ENCODE results near the gene GAL3ST3. TPM values are rescaled to one million over a fixed set of nuclear protein-coding genes. Genes with fewer than 3 reads are reported as not detected.

The GAL3ST3 gene
- polyA plus RNA-seq, 1 donor (not counting 4 experiments of a cell fraction or from before 2014, with no cell fraction given) = not detected

GRCh38 chr11:66090288-66090687 is 41.3 kb upstream of the GAL3ST3 start:
- Histone ChIP-seq H3K36me3 (ENCODE audit: control insufficient read depth in 2 of 2, extremely low read depth in 1 of 2, insufficient read depth in 2 of 2, low read length in 2 of 2) (no peaks in the 10 kb centered on the region), H3K4me2 (ENCODE audit: control insufficient read depth, extremely low read depth, insufficient read depth, low read depth, low read length) (no peak overlapping the region), H3K9ac (ENCODE audit: control insufficient read depth, extremely low read depth, insufficient read depth, low read length) (no peak overlapping the region), H3K79me2 (ENCODE audit: control insufficient read depth, insufficient read depth, low read length) (peaks cover 42% of the 10 kb centered on the region), H3K9me1 (ENCODE audit: control insufficient read depth, extremely low read depth, insufficient read depth, low read length) (no peaks in the 10 kb centered on the region), H3K4me3 (ENCODE audit: control insufficient read depth in 2 of 3, extremely low read depth in 1 of 3, insufficient read depth in 2 of 3, low read depth in 1 of 3, low read length in 3 of 3) (no peak overlapping the region), H2AFZ (ENCODE audit: control insufficient read depth, low read length) (no peak overlapping the region), H3K4me1 (ENCODE audit: control insufficient read depth, extremely low read depth, insufficient read depth, low read length) (no peaks in the 10 kb centered on the region), H3K27me3 (ENCODE audit: control insufficient read depth, extremely low read depth, insufficient read depth, low read length) (no peaks in the 10 kb centered on the region), H3K9me3 (ENCODE audit: control insufficient read depth, low read depth, low read length) (no peaks in the 10 kb centered on the region), H4K20me1 (ENCODE audit: control insufficient read depth, extremely low read depth, insufficient read depth, low read length) (no peaks in the 10 kb centered on the region), H3K27ac (ENCODE audit: control insufficient read depth, insufficient read depth, low read length) (no peak overlapping the region)
- no peak for TF ChIP-seq EZH2 (IDR thresholded peaks at IDR 0.05; ENCODE audit: low read length)
- no peak for TF ChIP-seq CTCF (optimal IDR thresholded peaks at IDR 0.05 in 1 of 3, IDR thresholded peaks at IDR 0.05 in 1 of 3, conservative IDR thresholded peaks at IDR 0.05 in 1 of 3; ENCODE audit: extremely low read depth in 1 of 3, insufficient read depth in 2 of 3, low read length in 3 of 3)
- DNase-seq (ENCODE audit: low read depth, low spot score) = no peak
- no peak for FAIRE-seq
- dilution Hi-C loops (cut with MboI; ENCODE audit: extremely low pct_ligation_motif_present, low sequenced_read_pairs) = no loop called here

GRCh38 chr11:66089067-66089466 is 40.1 kb upstream of the GAL3ST3 start:
- H2AFZ ChIP-seq (ENCODE audit: control insufficient read depth, low read length) = no peak overlapping the region
- no peaks in the 10 kb centered on the region for H3K4me1 ChIP-seq (ENCODE audit: control insufficient read depth, extremely low read depth, insufficient read depth, low read length)
- no peaks in the 10 kb centered on the region for H4K20me1 ChIP-seq (ENCODE audit: control insufficient read depth, extremely low read depth, insufficient read depth, low read length)
- H3K4me2 ChIP-seq (ENCODE audit: control insufficient read depth, extremely low read depth, insufficient read depth, low read depth, low read length) = no peak overlapping the region
- peaks cover 50% of the 10 kb centered on the region for H3K79me2 ChIP-seq (ENCODE audit: control insufficient read depth, insufficient read depth, low read length)
- no peaks in the 10 kb centered on the region for H3K27me3 ChIP-seq (ENCODE audit: control insufficient read depth, extremely low read depth, insufficient read depth, low read length)
- H3K9ac ChIP-seq (ENCODE audit: control insufficient read depth, extremely low read depth, insufficient read depth, low read length) = no peak overlapping the region
- FAIRE-seq (no peak), DNase-seq (ENCODE audit: low read depth, low spot score) (no peak)
- no peaks in the 10 kb centered on the region for H3K9me1 ChIP-seq (ENCODE audit: control insufficient read depth, extremely low read depth, insufficient read depth, low read length)
- H3K27ac ChIP-seq (ENCODE audit: control insufficient read depth, insufficient read depth, low read length) = no peak overlapping the region
- H3K9me3 ChIP-seq (ENCODE audit: control insufficient read depth, low read depth, low read length) = no peaks in the 10 kb centered on the region
- no peaks in the 10 kb centered on the region for H3K36me3 ChIP-seq (ENCODE audit: control insufficient read depth in 2 of 2, extremely low read depth in 1 of 2, insufficient read depth in 2 of 2, low read length in 2 of 2)
- dilution Hi-C loops (cut with MboI; ENCODE audit: extremely low pct_ligation_motif_present, low sequenced_read_pairs) = no loop called here
- H3K4me3 ChIP-seq (ENCODE audit: control insufficient read depth in 2 of 3, extremely low read depth in 1 of 3, insufficient read depth in 2 of 3, low read depth in 1 of 3, low read length in 3 of 3) = no peak overlapping the region
- TF ChIP-seq CTCF (optimal IDR thresholded peaks at IDR 0.05 in 1 of 3, IDR thresholded peaks at IDR 0.05 in 1 of 3, conservative IDR thresholded peaks at IDR 0.05 in 1 of 3; ENCODE audit: extremely low read depth in 1 of 3, insufficient read depth in 2 of 3, low read length in 3 of 3) (no peak), EZH2 (IDR thresholded peaks at IDR 0.05; ENCODE audit: low read length) (no peak)

Data from keratinocyte (primary cell).